ENCODE data around the gene CDH23.

CDH23 gene

DNA sequence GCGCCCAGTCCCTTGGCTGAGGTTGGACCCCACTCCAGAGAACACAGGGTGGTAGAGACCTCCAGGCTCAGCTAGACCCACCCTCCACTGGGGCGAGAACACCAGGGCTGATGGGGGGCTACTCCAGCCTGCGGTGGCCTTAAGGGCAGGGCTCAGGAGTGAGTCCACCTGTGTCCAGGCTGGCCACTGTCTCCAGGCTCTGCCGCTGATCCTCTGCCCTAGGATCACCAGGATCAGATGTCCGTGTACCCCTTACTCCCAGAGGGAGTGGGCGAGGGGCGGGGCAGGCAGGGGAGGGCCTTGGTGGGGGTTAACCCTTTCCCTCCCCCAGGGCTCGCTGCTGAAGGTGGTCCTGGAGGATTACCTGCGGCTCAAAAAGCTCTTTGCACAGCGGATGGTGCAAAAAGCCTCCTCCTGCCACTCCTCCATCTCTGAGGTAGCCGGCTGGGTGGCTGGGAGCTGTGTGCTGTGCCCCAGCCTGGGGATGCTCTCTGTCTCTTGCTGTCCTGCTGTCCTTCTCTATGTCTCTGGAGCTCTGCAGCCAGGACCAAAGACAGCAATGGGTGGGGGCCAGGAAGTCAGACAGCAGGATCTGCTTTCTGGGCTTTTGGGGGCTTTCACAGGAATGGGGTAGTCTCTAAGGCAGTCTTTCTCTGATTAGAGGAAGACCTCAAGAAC is 416.3 kb downstream of the CDH23 start:
- H3K9ac ChIP-seq (ENCODE audit: insufficient read length, low read depth) = no peak overlapping the region
- H3K4me3 ChIP-seq (ENCODE audit: insufficient read length, low read depth) = no peak overlapping the region
- no peak for TF ChIP-seq YY1 (IDR thresholded peaks at IDR 0.05; ENCODE audit: insufficient read depth, insufficient read length)
- no peak for TF ChIP-seq ZNF274 (IDR thresholded peaks at IDR 0.05; ENCODE audit: low read depth, low read length)
- TF ChIP-seq SUZ12 (IDR thresholded peaks at IDR 0.05; ENCODE audit: extremely low read depth, insufficient read depth, insufficient read length) = no peak
- H3K36me3 ChIP-seq (ENCODE audit: insufficient read depth, insufficient read length, low read length) = peaks cover 37% of the 10 kb centered on the region
- no peaks in the 10 kb centered on the region for H3K27me3 ChIP-seq (ENCODE audit: insufficient read depth, insufficient read length)
- H3K4me1 ChIP-seq (ENCODE audit: insufficient read depth, insufficient read length) = peaks cover 6% of the 10 kb centered on the region
- H3K9me3 ChIP-seq (ENCODE audit: insufficient read depth, low read length) = no peaks in the 10 kb centered on the region
- no peak for DNase-seq (ENCODE audit: low read depth, low spot score)

GRCh38 chr10:71814922-71815411 is 418.2 kb downstream of the CDH23 start:
- Histone ChIP-seq H3K4me3 (ENCODE audit: insufficient read length, low read depth) (no peak overlapping the region), H3K9ac (ENCODE audit: insufficient read length, low read depth) (no peak overlapping the region), H3K27me3 (ENCODE audit: insufficient read depth, insufficient read length) (no peaks in the 10 kb centered on the region), H3K4me1 (ENCODE audit: insufficient read depth, insufficient read length) (peaks cover 6% of the 10 kb centered on the region), H3K9me3 (ENCODE audit: insufficient read depth, low read length) (no peaks in the 10 kb centered on the region), H3K36me3 (ENCODE audit: insufficient read depth, insufficient read length, low read length) (peaks cover 57% of the 10 kb centered on the region)
- no peak for TF ChIP-seq ZNF274 (IDR thresholded peaks at IDR 0.05; ENCODE audit: low read depth, low read length)
- no peak for TF ChIP-seq YY1 (IDR thresholded peaks at IDR 0.05; ENCODE audit: insufficient read depth, insufficient read length)
- no peak for TF ChIP-seq SUZ12 (IDR thresholded peaks at IDR 0.05; ENCODE audit: extremely low read depth, insufficient read depth, insufficient read length)
- DNase-seq (ENCODE audit: low read depth, low spot score) = no peak

DNA sequence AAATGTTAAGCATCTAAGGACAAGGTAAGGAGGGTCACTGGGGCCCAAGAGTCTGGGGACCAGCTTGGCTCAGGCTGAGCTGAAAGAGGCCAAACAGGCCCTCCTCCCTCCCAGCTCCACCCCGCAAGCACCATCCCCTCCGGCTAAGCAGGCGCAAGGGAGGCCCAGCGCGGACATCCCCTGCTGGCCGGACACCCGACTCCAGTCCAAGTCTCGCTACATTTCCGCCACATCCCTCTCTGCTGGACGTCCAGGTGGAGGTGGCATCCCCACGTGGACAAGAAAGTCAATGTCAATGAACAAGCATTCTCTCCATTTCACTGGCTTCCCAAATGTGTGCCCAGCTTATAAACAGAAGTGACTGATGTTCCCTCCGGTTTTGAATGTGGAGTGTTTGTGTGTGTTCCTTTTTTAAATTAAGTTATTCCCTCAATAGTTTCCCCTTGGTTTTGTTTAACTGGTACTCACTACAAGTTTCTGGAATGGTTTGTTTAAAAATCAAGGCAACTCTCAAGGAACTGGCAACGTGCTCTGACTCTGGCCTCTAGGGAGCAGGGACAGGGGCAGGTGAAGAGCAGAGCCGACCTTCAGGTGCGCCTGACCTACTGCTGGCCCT is 418.9 kb downstream of the CDH23 start:
- no peak overlapping the region for H3K4me3 ChIP-seq (ENCODE audit: insufficient read length, low read depth)
- no peak for TF ChIP-seq SUZ12 (IDR thresholded peaks at IDR 0.05; ENCODE audit: extremely low read depth, insufficient read depth, insufficient read length)
- no peaks in the 10 kb centered on the region for H3K27me3 ChIP-seq (ENCODE audit: insufficient read depth, insufficient read length)
- DNase-seq (ENCODE audit: low read depth, low spot score) = no peak
- H3K36me3 ChIP-seq (ENCODE audit: insufficient read depth, insufficient read length, low read length) = peaks cover 63% of the 10 kb centered on the region
- H3K4me1 ChIP-seq (ENCODE audit: insufficient read depth, insufficient read length) = peaks cover 6% of the 10 kb centered on the region
- H3K9ac ChIP-seq (ENCODE audit: insufficient read length, low read depth) = no peak overlapping the region
- H3K9me3 ChIP-seq (ENCODE audit: insufficient read depth, low read length) = no peaks in the 10 kb centered on the region

- H3K36me3 ChIP-seq (ENCODE audit: insufficient read depth, insufficient read length, low read length) = peaks cover 71% of the 10 kb centered on the region
Measured at GRCh38 chr10:71816421-71816851, 419.7 kb downstream of the CDH23 start.

DNA sequence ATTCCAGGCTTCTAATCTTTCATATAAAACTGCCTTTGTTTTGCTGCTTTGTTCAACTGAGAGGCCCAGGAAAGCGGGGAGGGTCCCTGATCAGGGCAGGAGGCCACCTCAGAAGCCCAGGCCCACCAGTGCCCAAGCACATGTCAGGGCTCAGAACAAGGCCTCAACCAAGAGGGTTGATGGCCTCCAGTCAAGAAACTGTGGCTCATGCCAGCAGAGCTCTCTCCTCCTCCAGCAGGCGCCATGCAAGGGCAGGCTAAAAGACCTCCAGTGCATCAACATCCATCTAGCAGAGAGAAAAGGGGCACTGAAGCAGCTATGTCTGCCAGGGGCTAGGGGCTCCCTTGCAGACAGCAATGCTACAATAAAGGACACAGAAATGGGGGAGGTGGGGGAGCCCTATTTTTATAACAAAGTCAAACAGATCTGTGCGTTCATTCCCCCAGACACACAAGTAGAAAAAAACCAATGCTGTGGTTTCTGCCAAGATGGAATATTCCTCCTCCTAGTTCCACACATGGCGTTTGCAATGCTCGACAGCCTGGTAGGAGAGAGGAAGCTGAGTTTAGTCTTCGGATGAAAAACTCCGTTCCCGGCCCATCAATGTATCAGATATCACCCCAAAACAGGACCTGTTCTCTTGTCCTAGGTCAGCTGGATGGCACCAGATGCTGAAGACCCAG is 420.4 kb downstream of the CDH23 start:
- no peak for DNase-seq (ENCODE audit: low read depth, low spot score)
- TF ChIP-seq SUZ12 (IDR thresholded peaks at IDR 0.05; ENCODE audit: extremely low read depth, insufficient read depth, insufficient read length) = no peak
- no peak for TF ChIP-seq YY1 (IDR thresholded peaks at IDR 0.05; ENCODE audit: insufficient read depth, insufficient read length)
- no peak for TF ChIP-seq ZNF274 (IDR thresholded peaks at IDR 0.05; ENCODE audit: low read depth, low read length)
- Histone ChIP-seq H3K36me3 (ENCODE audit: insufficient read depth, insufficient read length, low read length) (peaks cover 78% of the 10 kb centered on the region), H3K9me3 (ENCODE audit: insufficient read depth, low read length) (no peaks in the 10 kb centered on the region), H3K9ac (ENCODE audit: insufficient read length, low read depth) (no peak overlapping the region), H3K27me3 (ENCODE audit: insufficient read depth, insufficient read length) (no peaks in the 10 kb centered on the region), H3K4me3 (ENCODE audit: insufficient read length, low read depth) (no peak overlapping the region), H3K4me1 (ENCODE audit: insufficient read depth, insufficient read length) (peaks cover 6% of the 10 kb centered on the region)

More at GRCh38 chr10:71816421-71816851, 419.7 kb downstream of the CDH23 start:
- H3K4me1 ChIP-seq (ENCODE audit: insufficient read depth, insufficient read length) = peaks cover 6% of the 10 kb centered on the region
- no peak overlapping the region for H3K9ac ChIP-seq (ENCODE audit: insufficient read length, low read depth)
- TF ChIP-seq YY1 (IDR thresholded peaks at IDR 0.05; ENCODE audit: insufficient read depth, insufficient read length) = no peak
- TF ChIP-seq SUZ12 (IDR thresholded peaks at IDR 0.05; ENCODE audit: extremely low read depth, insufficient read depth, insufficient read length) = no peak
- no peak for TF ChIP-seq ZNF274 (IDR thresholded peaks at IDR 0.05; ENCODE audit: low read depth, low read length)
- no peaks in the 10 kb centered on the region for H3K9me3 ChIP-seq (ENCODE audit: insufficient read depth, low read length)
- H3K27me3 ChIP-seq (ENCODE audit: insufficient read depth, insufficient read length) = no peaks in the 10 kb centered on the region
- H3K4me3 ChIP-seq (ENCODE audit: insufficient read length, low read depth) = no peak overlapping the region
- no peak for DNase-seq (ENCODE audit: low read depth, low spot score)

DNA sequence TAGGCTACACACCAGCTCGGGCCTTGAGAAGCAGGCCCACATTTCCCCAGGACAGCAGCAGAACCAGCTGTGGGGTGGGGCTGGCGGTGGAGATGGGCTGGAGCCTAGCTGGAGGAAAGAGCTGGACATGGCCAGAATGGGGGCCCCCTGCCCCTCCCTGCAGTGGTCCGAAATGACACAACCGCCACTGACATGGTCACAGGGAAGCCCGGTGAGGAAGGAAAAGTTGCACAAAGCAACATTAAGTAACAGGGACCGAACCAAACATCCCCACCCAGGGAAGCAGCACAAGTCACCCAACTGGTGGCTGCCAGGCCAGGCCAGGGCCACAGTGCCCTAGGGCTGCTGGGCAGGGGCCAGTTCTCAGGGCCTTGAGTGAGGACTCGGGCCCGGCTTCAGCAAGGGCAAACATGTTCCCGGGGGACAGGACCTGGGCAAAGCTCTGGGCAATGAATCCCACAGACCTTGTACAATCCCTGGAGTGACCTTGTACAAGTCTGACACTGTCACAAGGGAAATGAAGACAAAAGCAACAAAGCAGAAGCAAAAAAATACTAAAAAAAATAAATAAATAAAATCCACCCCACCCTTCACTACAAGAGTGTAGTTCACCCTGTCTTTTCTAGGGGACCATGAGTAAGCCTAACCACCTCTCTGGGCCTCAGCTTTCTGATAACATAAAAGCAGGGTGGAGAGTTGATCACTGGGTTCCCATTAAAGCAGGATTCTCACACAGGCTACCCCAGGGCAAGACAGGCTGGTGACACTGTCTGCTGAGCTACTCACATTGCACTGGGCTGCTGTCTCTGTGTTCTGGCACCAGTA is 421.3 kb downstream of the CDH23 start:
- H3K36me3 ChIP-seq (ENCODE audit: insufficient read depth, insufficient read length, low read length) = peaks cover 85% of the 10 kb centered on the region
- H3K9ac ChIP-seq (ENCODE audit: insufficient read length, low read depth) = no peak overlapping the region
- H3K4me1 ChIP-seq (ENCODE audit: insufficient read depth, insufficient read length) = no peaks in the 10 kb centered on the region
- H3K27me3 ChIP-seq (ENCODE audit: insufficient read depth, insufficient read length) = no peaks in the 10 kb centered on the region
- no peaks in the 10 kb centered on the region for H3K9me3 ChIP-seq (ENCODE audit: insufficient read depth, low read length)
- no peak for DNase-seq (ENCODE audit: low read depth, low spot score)
- TF ChIP-seq ZNF274 (IDR thresholded peaks at IDR 0.05; ENCODE audit: low read depth, low read length) (no peak), YY1 (IDR thresholded peaks at IDR 0.05; ENCODE audit: insufficient read depth, insufficient read length) (no peak), SUZ12 (IDR thresholded peaks at IDR 0.05; ENCODE audit: extremely low read depth, insufficient read depth, insufficient read length) (no peak)
- H3K4me3 ChIP-seq (ENCODE audit: insufficient read length, low read depth) = no peak overlapping the region

Measured in NT2/D1 (cell line).